Activated CD8-positive, alpha-beta memory T cell treated with anti-CD3 and anti-CD28 coated beads for 36 hours (primary cell): ENCODE results near the gene TOMM6. TPM values are rescaled to one million over a fixed set of nuclear protein-coding genes. Genes with fewer than 3 reads are reported as not detected.

Experiments
- total RNA-seq, 2 experiments: library from RNA; stranded (reverse); gene quantifications; one replicate each; pipeline ENCODE4 v1.2.3, GENCODE V29; 2021

The TOMM6 gene
- total RNA-seq, 2 experiments from 2014 or later, result 416 to 419 TPM

Other genes with a start within 250 kb of the TOMM6 start
- gene FOXP4, start 241.3 kb upstream of the TOMM6 start, total RNA-seq, result 10 to 100 TPM; 21.0 to 23.6 TPM
- gene MDFI, start 149.2 kb upstream of the TOMM6 start, total RNA-seq, result not detected
- 10 to 100 TPM; 11.7 to 14.0 TPM for gene TFEB, start 52.1 kb upstream of the TOMM6 start, total RNA-seq
- not detected for gene PGC, start 40.3 kb upstream of the TOMM6 start, total RNA-seq
- 1 to 10 TPM; 3.8 to 4.0 TPM for gene FRS3, start 7.8 kb upstream of the TOMM6 start, total RNA-seq
- not detected for gene PRICKLE4, start 6.9 kb upstream of the TOMM6 start, total RNA-seq
- gene USP49, start 107.7 kb downstream of the TOMM6 start, total RNA-seq, result 1 to 10 TPM; 5.8 to 6.0 TPM
- gene MED20, start 133.4 kb downstream of the TOMM6 start, total RNA-seq, result 10 to 100 TPM; 17.5 to 22.1 TPM
- gene BYSL, start 133.8 kb downstream of the TOMM6 start, total RNA-seq, result 10 to 100 TPM; 83.7 to 85.2 TPM
- gene CCND3, start 154.1 kb downstream of the TOMM6 start, total RNA-seq, result 100 to 1,000 TPM; 356 to 367 TPM